ENCODE results near the gene F11R.
"Not testable (repeated sequence)": the region's sequence is repeated elsewhere in the genome, so short reads cannot be mapped to it uniquely, and the experiment has no call there.

The F11R gene

DNA sequence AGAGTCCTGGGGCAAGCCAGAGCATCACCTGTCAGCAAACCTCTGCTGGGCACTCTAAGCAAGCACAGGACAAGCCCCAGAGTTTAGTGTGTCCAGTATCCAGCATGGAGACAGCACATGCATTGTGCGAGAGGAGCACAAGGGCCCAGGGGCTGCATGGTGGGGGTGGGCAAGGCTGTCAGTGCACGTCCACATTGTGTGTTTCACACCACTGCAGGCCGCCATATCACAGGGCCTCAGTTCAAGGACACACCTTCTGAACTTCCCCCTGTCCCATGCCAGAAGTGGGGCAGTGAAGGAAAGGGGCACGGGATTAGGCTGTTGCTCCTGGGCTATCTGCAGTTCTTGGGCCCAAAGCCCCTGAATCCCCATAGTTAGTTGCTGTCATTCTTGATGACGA, 18.6 kb upstream of the F11R start:
- no peak for DNase-seq

DNA sequence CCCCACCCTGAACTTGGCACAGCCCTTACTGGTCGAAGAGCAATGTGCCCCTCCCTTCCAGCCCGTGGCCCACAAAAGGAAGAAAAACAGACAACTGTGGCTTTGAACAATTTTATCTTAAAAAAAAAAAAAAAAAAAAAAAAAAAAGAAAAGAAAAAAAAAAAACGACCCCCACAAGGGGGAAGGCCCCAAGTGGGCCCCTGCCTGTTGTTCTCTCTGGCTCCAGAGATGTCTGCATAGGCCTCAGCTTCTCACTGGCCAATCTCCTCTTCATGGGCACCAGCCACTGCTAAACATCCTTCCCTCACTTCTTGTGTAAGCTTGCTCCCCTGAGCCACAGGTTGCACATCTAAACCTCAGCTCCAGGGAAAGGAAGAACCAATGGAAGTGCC, 18.2 kb upstream of the F11R start:
- no peak for DNase-seq

DNA sequence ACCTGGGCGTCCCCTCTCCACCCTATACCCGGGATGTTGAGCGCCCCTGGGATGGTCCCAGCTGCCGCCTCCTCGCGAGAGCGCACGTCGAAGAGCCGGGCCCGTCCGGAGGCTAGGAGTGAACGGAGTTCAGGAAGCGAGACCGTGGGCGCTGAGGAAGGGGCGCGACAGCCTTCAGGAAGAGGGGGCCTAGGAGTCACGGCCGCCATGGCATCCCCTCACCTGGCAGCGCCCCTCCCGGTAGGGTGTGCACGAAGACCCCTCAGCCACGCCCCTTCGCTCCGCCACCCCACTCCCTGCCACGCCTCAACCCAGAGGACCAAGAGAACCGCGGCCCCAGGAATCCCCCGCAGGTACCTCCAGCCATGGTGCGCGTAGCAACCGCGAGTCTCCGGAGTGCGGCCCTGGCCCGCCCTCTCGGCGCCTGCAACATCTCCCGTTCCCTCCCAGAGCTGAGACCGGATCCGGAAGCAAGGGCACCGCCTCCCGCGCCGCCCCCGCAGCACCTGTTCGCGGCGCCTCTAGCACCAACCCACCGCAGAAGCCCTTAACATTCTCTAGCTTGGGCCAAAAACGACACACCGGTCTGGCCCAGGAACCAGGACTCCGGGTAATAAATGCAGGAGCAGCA, 17.7 kb upstream of the F11R start, which contains the start of gene TSTD1:
Gene TSTD1, minus strand, starts transcription at position 442 of the 631 bp plus-strand sequence. Its CDS starts 75 bp downstream, at position 367.
- peak; percentile 85 for DNase-seq

DNA sequence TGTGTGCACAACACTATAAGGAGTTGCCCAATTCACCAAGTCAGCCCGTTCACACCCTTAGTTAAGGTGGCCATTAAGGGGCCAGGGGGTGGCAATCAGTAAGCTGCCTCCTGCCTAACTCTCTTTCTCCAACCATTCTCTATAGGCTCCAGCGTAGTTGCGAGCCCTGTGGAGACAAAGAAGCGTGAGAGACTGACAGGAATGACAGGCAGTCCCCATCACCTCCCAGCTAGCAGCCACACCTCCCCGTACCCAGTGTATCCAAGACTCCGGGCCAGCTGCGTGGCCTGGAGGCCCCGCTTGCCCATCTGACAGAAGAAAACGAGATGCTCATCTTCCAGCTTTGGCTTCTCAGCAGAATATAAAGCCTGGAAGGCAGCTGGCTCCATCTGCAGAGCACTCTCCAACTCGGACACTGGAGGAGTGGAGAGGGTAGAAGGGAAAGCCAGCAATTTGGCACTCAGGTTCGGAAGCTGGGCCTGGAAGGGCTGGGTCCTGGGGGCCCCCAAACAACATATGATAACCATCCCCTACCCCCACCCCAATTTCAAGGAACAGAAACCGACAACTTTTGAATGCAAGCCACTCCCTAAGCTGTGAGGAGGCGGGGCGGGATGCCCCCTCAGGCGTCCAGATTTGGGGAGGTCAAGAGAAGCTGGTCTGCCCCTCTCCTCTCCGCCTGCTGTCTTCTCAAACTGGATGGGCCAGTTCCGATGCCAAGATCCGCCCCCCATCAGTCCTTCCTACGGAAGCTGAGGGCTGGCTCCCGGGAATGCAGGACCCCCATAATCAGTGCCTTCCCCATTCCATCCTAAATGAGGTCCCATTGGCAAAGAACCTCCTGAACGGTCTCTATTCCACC, 16.9 kb upstream of the F11R start:
- no peak for DNase-seq

DNA sequence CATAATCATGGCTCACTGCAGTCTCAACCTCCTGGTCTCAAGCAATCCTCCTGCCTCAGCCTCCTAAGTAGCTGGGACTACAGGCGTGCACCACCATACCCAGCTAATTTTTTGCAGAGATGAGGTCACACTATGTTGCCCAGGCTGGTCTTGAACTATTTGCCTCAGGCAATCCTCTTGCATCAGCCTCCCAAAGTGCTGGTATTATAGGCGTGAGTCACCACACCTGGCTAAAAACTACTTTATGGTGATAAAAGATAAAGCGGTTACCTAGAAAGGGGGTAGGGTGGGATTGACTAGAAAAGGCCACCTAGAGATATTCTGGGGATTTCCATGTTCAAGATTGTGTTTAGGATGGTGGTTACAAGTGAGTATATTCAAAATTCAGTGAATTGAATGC, 12.8 kb upstream of the F11R start:
- no peak for DNase-seq

DNA sequence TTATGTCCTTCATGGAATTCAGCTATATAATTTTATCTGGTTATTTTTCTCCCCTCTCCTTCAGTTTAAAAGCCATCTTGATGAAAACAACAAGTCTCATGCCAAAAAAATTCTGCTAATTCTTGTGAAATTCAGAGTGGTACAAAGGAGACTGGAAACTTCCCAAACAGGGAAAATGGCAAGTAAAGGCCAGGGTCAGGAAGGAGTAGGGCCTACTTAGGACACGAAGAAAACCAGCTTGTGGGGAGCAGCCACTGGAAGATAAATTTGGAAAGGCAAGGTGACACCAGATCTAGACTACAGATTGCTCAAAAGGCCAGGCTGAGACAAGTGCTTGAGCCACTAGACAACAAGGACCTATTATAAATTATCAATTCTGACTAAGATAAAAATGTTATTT, 11.5 kb upstream of the F11R start:
- DNase-seq: no peak

DNA sequence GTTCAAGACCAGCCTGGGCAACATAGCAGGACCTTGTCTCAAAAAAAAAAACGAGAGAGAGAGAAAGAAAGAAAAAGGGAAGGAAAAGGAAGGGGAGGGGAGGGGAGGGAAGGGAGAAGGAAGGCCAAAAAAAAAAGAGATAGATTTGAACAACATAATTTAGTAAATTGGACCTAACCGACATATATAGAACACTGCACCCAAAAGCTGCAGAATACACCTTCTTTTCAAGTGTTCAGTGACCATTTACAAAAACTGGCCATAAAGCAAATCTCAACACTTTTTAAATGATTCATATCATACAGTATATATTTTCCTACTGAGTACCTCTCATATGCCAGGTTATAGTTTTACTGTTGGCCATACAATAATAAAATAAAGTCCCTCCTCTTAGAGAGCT, 10.9 kb upstream of the F11R start:
- DNase-seq: no peak

DNA sequence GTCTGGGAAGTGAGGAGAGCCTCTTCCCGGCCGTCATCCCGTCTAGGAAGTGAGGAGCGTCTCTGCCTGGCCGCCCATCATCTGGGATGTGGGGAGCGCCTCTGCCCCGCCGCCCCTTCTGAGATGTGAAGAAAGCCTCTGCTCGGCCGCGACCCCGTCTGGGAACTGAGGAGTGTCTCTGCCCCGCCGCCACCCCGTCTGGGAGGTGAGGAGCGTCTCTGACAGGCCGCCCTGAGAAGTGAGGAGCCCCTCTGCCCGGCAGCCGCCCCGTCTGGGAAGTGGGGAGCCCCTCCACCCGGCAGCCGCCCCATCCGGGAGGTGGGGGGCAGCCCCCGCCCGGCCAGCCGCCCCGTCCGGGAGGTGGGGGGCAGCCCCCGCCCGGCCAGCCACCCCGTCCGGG, 8.5 kb upstream of the F11R start:
- not testable (repeated sequence) for DNase-seq

DNA sequence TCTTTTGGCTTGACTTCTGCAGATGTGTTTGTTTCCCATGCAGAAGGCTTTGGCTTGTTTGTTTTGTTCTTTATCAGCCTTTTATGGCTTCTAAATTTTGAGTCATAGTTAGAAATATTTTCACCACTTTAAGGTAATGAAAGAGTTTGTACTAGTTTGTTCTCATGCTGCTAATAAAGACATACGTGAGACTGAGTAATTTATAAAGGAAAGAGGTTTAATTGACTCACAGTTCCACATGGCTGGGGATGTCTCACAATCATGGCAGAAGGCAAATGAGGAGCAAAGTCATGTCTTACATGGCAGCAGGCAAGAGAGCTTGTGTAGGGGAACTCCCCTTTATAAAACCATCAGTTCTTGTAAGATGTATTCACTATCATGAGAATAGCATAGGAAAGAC, 6.0 kb upstream of the F11R start:
- not testable (repeated sequence) for DNase-seq

DNA sequence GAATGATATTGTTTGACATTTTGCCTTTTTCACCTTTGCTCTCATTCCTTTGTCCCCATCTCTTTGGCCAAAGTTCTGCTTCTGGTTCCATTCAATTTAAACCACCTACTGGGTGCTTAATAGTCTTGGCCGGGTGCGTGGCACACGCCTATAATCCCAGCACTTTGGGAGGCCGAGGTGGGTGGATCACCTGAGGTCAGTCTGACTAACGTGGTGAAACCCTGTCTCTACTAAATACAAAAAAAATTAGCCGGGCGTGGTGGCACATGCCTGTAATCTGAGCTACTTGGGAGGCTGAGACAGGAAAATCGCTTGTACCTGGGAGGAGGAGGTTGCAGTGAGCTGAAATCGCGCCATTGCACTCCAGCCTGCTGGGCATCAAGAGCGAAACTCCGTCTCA, 1.5 kb upstream of the F11R start:
- not testable (repeated sequence) for DNase-seq

DNA sequence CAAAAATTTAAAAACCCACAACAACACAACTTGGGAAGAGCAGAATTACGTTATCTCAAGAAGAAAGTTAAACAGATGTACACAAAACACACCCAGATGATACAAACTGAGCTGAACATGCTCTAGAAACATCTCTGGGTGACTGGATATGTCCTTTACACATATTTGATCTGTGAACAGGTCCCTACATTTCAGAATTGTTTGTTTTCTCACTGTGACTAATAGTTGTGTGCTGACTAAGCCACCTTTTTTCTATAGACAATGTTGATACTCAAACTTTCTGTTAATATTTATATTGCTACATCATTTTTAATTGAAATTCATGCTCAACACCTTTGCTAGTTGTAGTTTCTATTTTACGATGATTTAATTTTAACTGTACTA, 1.0 kb upstream of the F11R start:
- no peak for DNase-seq

DNA sequence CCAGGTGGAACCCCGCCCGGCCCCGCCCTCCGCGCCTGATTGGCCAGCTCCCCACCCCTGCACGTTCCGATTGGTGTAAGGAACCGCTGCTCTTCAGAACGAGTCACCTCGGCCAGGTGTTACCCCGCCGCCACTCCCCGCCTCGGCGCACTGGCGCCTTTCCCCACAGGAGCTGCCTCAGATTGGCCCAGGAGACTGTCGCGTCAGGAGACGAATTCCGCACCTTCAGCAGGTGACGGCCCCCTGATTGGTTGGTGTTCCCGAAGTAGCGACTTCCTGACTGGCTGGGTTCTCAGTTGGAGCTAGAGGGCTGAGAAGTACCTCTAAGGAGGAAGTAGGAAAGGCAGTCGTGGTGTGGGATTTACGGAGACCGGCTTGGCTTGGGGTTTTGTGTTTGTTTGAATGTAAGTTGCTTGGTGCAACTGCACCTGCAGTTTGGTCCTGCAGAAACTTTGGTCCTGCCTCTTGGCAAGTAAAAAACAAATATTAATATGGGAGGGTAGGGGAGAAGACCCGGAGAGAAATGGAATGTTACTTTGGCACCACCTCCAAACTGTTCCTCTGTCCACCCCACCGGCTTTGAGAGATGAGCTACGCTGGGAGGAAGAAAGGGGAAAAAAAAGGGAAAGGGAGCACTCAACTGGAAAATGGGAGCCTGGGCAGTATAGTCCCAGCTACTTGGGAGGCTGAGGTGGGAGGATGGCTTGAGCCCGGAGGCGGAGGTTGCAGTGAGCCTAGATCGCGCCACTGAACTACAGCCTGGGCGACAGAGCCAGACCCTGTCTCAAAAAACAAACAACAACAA, 415 bp upstream of the F11R start:
- peak; percentile 88 for DNase-seq

DNA sequence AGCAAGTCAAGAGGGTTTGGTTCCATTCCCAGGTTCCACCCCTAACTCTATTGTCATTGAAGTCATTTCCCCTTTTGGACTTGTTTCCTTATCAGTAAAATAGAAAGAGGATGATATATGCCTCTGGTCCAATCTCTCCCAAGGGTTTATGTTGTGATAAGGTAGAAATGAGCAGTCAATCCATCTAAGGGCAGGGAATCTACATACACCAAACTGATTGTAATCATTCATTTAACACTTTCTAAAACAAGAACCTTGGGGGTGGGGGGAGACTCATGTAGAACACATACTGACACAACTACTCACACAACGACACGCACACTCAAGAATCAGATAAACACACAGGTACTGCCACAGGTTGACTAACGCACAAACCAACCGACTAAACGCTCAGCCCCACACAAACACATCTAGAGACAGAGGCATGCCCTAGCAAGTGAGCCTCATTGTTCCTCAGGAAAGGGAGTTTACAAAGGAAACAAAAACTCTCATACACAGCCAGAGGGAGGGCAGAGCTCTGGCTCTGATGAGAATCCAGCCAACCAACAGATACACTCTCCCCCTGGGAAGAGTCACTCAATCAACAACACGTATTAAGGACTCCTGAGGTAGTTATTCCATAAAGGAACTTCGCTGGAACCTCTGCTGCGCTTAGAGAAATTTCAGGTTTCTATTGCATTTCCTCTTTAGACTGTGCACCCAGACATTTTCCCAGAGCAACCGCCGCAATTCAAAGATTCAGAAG, 1.0 kb downstream of the F11R start:
- no peak for DNase-seq

DNA sequence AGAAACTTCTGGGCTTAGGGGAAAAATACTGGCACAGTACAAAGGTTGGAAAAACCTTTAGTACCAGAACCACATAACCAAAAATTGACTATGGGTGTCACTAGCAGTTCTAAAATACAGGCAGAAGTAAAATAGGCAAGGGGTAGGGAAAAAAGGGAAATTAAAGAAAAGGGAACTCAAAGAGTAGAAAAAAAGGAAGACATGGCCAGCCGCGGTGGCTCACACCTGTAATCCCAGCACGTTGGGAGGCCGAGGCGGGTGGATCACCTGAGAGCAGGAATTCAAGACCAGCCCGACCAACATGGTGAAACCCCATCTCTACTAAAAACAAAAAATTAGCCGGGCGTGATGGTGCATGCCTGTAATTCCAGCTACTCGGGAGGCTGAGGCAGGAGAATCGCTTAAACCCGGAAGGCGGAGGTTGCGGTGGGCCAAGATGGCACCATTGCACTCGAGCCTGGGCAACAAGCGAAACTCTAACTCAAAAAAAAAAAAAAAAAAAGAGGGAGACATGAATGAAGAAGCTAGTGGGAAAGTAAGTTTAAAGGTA, 1.8 kb downstream of the F11R start:
- DNase-seq: not testable (repeated sequence)

DNA sequence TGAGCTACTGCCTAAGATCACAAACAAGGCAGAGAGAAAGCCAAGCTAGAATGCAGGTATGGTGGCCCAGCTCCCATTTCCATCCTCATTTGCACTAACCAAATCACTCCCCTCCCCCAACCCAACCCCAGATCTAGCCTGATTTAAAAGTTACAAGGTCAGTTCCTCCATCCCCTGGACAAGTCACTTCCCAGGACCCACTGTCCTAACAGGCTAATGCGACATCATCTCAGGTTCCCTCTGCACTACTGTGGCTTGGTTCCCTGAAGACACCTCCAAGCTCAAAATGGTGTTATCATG, 2.4 kb downstream of the F11R start:
- no peak for DNase-seq

DNA sequence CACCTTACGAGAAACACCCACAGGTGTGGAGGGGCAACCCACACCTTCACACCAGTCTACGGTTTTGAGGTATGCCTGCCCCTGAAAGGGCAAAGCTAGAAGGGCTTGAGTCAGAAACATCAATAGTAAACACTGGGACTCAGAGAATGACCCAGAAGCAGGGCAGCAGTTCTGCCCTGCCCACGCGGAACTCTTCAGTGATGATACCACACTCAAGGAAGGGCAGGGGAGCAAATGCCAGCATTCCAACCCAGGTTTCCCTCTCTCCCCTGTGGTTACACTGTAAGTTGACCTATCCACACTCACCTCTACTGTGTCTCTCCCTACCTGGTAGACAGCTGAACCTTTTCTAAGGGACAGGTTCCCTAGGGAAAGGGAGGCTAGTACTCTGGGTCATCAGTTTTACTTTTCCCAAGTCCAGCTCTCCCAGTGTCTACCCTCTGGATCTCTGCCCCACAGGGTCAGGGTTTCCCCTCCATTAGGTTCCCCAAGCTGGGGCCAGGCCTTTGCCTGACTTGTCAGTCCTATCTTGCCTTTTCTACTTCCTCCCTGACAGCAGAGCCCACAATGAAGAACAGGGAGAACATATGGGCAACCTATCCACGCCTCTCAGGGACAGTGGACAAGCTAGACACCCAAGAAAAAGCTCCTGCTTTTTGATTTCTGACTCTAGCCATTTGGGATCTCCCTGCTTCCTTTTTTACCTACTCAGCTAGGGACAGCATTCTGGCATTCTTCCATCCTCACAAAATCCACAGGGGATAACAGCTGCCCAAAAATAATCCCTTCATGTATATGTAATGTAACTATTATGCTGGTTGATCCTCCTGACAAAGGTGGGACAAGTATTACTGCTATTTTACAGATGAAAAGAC, 3.0 kb downstream of the F11R start:
- DNase-seq: no peak

DNA sequence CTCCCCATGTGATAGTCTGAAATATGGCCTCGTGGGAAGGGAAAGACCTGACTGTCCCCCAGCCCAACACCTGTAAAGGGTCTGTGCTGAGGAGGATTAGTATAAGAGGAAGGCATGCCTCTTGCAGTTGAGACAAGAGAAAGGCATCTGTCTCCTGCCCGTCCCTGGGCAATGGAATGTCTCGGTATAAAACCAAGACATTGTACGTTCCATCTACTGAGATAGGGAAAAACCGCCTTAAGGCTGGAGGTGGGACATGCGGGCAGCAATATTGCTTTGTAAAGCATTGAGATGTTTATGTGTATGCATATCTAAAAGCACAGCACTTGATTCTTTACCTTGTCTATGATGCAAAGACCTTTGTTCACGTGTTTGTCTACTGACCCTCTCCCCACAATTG, 3.8 kb downstream of the F11R start:
- not testable (repeated sequence) for DNase-seq

DNA sequence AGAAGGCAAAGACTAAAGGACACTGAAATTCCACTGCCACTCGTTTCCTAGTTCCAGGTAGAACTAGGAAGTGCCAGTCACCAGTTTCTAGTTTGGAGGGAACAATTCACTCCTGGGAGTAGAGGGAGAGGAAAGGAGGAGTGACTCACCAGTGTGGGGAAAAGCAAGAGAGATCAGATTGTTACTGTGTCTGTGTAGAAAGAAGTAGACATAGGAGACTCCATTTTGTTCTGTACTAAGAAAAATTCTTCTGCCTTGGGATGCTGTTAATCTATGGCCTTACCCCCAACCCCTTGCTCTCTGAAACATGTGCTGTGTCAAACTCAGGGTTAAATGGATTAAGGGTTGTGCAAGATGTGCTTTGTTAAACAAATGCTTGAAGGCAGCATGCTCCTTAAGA, 4.3 kb downstream of the F11R start:
- not testable (repeated sequence) for DNase-seq

DNA sequence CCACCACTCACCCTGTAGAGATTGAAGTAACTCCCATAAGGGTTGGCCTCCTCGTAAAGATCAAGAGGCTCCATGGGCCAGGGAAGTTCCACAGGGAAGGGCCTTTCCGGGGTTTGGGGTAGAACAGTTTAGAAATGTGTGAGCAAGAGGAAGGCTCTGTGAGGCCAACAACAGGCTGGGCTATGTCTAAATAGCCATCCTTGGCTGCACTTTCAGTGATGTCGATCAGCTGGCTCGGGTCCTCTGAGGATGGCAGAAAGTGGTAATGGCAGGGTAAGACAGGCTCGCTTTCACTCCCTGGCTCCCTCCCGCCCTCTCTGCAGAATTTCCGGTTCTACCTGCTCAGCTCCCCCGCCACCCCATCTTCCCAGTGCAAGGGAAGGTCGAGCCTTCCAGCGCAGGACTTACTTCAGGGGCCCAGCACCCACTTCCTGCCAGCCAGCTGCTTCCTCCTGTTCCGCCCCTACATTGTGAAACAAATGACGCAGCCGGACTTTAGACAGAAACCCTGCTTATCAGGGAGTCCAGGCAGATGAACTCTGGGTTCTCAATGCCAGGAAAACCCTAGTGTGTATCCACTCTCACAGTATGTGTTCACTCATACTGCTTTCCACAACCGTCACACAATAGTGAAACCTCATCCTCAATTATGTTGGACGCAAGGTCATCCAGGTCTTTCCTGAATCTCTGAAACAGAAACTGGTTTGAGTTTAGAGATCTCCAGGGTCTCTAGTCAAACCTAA, 7.3 kb downstream of the F11R start:
- DNase-seq: peak; percentile 57

DNA sequence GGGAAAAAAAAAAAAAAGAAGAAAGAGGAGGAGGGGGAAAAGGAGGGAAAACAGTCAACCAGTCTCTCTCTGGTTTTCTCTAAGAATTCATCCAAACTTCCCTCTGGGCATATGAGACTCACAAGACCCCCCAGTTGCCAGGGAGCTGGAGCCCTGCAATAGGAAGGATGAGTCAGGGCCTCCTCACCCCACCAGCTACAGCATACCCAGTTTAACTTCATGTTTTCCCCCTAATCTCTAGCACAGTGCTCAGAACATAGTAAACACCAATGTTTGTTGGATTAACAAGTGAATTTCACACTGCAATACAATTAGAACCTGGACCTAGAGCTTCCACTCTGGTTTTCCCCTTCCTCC, 7.8 kb downstream of the F11R start:
- peak; percentile 23 for DNase-seq

DNA sequence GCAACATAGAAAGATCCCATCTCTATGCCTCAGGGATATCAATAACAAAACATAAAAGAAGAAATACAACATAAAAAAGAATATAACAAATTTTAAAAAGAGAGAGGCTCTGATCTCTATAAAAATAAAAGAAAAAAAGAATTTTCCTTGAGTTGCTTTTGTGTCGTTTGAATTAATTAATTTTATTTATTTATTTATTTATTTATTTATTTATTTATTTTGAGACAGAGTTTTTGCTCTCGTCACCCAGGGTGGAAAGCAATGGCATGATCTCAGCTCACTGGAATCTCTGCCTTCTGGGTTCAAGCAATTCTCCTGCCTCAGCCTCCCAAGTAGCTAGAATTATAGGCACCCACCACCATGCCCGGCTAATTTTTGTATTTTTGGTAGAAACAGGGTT, 8.5 kb downstream of the F11R start:
- DNase-seq: no peak
